ENCODE measurements around the gene NT5DC3.

Gene NT5DC3

DNA sequence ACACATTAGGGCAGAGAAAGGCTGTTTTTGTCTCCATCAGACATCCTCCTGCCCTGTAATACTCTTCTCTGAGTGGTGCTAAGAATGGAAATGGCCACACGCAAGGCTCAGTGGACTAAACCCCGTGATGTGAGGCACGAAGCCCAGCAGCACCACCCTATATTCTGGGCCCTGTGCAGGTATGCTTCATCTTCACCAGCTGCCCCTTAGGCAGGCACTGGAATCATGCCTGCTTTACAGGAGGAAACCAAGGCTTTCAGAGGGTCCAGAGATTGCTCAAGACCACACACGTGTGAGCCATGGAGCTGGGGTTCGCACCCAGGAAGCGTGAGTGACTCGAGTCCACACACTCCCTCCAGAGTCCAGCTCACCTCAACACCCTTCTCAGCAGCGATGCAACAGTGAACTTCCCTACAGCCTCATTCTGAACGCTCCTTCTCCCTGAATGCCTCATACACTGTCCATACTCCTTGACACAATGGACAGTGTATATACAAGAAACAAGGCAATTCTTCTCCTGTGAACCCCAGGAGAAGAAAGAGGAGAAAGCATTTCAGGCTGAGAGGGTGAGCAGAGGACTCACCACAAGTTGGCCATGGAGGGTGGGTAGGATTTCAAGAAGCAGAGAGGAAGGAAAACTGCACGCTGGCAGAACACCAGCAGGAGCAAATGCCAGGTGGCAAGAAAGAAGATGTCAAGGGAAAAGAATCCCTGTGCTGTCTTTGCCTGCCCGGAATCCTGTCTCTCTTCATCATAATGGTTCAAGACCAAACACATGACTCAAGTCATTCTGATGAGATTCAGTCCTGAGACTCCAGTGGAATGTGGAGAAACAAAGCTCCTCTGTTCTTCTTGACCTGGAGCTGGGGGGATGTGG, 39.1 kb downstream of the NT5DC3 start:
- Histone ChIP-seq H3K4me3 (ENCODE audit: low read depth in 1 of 2, low read length in 2 of 2) (no peak overlapping the region), H3K9me3 (ENCODE audit: control insufficient read depth in 1 of 2, low read length in 2 of 2) (no peaks in the 10 kb centered on the region), H3K36me3 (ENCODE audit: control insufficient read depth in 1 of 2, insufficient read depth in 2 of 2, low read length in 2 of 2) (no peaks in the 10 kb centered on the region), H3K27me3 (ENCODE audit: control insufficient read depth in 1 of 2, insufficient read depth in 2 of 2, low read length in 2 of 2) (no peaks in the 10 kb centered on the region), H3K27ac (ENCODE audit: low read depth, low read length) (no peak overlapping the region), H3K9ac (ENCODE audit: low read depth in 1 of 2, low read length in 2 of 2) (no peak overlapping the region), H3K4me1 (ENCODE audit: control insufficient read depth in 1 of 2, insufficient read depth in 2 of 2, low read length in 2 of 2) (peaks cover 21% of the 10 kb centered on the region in 2 donors)

DNA sequence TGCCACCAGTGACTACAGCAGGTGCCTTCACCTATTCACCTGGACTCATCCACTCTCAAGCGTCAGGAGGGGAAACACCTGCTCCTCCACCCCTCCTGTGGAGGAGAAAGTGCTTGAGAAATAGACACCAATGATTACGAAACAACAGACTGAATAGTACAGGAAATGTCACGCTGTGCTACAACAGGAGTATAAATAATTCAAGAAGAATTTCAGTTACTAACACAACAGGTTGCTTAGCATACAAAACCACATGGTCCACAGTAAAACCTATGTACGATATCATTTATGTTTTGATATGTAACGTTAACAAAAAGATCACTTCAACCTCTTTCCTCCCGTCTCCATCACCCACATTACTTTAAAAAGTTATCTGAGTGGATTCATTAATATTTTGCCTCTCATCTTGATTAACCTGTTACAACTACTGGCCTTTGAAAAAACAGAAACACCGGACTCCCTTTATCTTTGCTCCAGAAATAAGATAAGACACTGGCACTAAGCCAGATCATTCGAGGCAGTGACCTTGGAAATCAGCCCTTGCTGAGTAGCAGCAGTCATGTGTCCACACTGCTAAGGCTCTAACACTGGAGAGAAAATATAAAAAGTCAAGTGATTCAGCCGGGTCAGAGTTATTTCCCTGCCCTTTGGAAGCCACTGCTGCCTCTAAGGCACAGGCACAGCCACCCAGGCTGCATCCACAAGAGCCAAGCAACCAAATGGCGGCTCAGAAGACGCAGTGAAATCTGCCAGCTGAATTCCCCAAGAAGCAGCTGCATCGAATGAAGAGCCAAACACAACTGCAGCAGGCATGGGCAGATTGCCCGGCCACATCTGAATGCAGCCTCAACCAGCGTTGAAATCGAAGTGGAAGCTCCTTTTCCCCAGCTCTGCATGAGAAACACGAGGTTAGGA, 40.9 kb downstream of the NT5DC3 start:
- Histone ChIP-seq H3K4me3 (ENCODE audit: low read depth in 1 of 2, low read length in 2 of 2) (peak overlapping the region; percentile 13 to 23), H3K27ac (ENCODE audit: low read depth, low read length) (no peak overlapping the region), H3K36me3 (ENCODE audit: control insufficient read depth in 1 of 2, insufficient read depth in 2 of 2, low read length in 2 of 2) (peaks cover 4% of the 10 kb centered on the region in 2 donors), H3K9ac (ENCODE audit: low read depth in 1 of 2, low read length in 2 of 2) (no peak overlapping the region), H3K27me3 (ENCODE audit: control insufficient read depth in 1 of 2, insufficient read depth in 2 of 2, low read length in 2 of 2) (no peaks in the 10 kb centered on the region), H3K4me1 (ENCODE audit: control insufficient read depth in 1 of 2, insufficient read depth in 2 of 2, low read length in 2 of 2) (peaks cover 15 to 21% of the 10 kb centered on the region in 2 donors), H3K9me3 (ENCODE audit: control insufficient read depth in 1 of 2, low read length in 2 of 2) (no peaks in the 10 kb centered on the region)

DNA sequence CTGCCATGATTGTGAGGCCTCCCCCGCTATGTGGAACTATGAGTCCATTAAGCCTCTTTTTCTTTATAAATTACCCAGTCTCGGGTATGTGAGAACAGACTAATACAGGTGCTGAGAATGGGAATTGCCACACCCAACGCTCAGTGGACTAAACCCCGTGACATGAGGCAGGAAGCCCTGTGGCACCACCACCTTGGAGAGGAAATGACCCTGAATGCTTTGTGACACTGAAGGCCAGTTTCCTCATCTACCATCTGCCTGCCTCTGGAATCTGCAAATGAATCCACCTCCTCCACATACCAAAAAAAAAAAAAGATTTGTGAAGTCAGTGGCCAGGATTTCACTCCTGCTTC, 41.6 kb downstream of the NT5DC3 start:
- Histone ChIP-seq H3K27ac (ENCODE audit: low read depth, low read length) (no peak overlapping the region), H3K9me3 (ENCODE audit: control insufficient read depth in 1 of 2, low read length in 2 of 2) (no peaks in the 10 kb centered on the region), H3K4me3 (ENCODE audit: low read depth in 1 of 2, low read length in 2 of 2) (peak overlapping the region; percentile 13 to 23), H3K27me3 (ENCODE audit: control insufficient read depth in 1 of 2, insufficient read depth in 2 of 2, low read length in 2 of 2) (no peaks in the 10 kb centered on the region), H3K9ac (ENCODE audit: low read depth in 1 of 2, low read length in 2 of 2) (no peak overlapping the region), H3K36me3 (ENCODE audit: control insufficient read depth in 1 of 2, insufficient read depth in 2 of 2, low read length in 2 of 2) (peaks cover 4% of the 10 kb centered on the region in 2 donors), H3K4me1 (ENCODE audit: control insufficient read depth in 1 of 2, insufficient read depth in 2 of 2, low read length in 2 of 2) (peaks cover 15 to 21% of the 10 kb centered on the region in 2 donors)

DNA sequence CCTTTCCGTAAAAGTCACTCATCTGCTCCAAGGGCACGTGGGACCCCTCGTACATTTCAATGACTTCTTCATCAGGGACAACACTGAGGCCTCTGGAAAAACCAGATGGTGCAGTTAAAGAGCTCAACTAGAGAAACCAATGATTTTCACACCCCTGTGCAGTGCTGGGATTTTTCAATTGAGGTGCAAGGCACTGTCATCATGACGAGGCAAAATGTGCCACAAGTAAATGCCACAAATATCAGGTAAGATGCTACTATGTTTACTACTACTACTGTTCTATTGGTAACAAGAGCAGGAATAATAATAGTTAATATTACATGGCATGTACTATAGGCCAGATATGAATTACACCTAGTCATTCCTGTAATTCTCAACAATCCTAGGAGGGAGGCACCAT, 42.4 kb downstream of the NT5DC3 start:
- Histone ChIP-seq H3K4me1 (ENCODE audit: control insufficient read depth in 1 of 2, insufficient read depth in 2 of 2, low read length in 2 of 2) (peaks cover 15 to 21% of the 10 kb centered on the region in 2 donors), H3K36me3 (ENCODE audit: control insufficient read depth in 1 of 2, insufficient read depth in 2 of 2, low read length in 2 of 2) (peaks cover 4% of the 10 kb centered on the region in 2 donors), H3K9ac (ENCODE audit: low read depth in 1 of 2, low read length in 2 of 2) (no peak overlapping the region), H3K27me3 (ENCODE audit: control insufficient read depth in 1 of 2, insufficient read depth in 2 of 2, low read length in 2 of 2) (no peaks in the 10 kb centered on the region), H3K9me3 (ENCODE audit: control insufficient read depth in 1 of 2, low read length in 2 of 2) (no peaks in the 10 kb centered on the region), H3K27ac (ENCODE audit: low read depth, low read length) (no peak overlapping the region), H3K4me3 (ENCODE audit: low read depth in 1 of 2, low read length in 2 of 2) (no peak overlapping the region)

DNA sequence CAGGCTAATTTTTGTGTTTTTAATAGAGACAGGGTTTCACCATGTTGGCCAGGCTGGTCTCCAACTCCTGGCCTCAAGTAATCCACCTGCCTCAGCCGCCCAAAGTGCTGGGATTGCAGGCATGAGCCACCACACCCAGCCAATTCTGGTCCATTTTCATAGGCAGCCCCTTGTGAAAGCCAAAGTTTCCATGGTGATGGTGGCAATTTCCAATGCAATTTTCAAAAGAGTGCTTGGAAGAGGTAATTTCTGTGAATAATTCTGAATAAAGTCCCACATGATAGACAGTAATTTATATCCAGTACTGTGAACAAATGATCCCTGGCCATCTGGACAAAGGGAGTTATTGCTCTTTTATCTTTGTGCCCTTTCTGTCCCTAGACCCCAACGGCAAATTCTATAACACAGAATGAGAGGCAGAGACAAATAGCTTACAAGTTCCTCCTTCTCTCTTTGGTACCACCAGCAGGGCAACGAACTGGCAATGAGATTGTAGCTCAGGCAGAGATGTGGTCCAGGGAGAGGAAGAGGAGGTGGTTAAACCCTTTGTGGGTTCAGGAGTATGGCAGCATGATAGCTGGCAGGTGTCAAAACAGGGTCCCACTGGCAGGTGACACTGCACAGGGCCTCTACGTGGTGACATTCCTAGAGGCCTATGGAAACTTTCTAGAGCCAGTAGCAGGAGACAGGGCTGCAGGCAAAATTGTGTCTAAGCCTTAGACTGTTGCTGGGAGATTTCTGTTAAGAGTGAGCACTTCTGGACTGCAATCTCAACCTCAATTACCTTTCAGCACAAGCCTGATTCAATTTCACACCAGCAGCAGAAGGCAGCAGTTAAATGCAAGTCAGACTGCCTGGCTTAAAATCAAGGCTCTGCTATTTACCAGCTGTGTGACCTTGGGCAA, 46.5 kb downstream of the NT5DC3 start:
- H3K36me3 ChIP-seq (ENCODE audit: control insufficient read depth in 1 of 2, insufficient read depth in 2 of 2, low read length in 2 of 2): peaks cover 4 to 12% of the 10 kb centered on the region in 2 donors
- no peaks in the 10 kb centered on the region for H3K27me3 ChIP-seq (ENCODE audit: control insufficient read depth in 1 of 2, insufficient read depth in 2 of 2, low read length in 2 of 2)
- peaks cover 3 to 9% of the 10 kb centered on the region in 2 donors for H3K4me1 ChIP-seq (ENCODE audit: control insufficient read depth in 1 of 2, insufficient read depth in 2 of 2, low read length in 2 of 2)
- no peak overlapping the region for H3K9ac ChIP-seq (ENCODE audit: low read depth in 1 of 2, low read length in 2 of 2)
- no peak overlapping the region for H3K27ac ChIP-seq (ENCODE audit: low read depth, low read length)
- H3K4me3 ChIP-seq (ENCODE audit: low read depth in 1 of 2, low read length in 2 of 2): no peak overlapping the region
- H3K9me3 ChIP-seq (ENCODE audit: control insufficient read depth in 1 of 2, low read length in 2 of 2): no peaks in the 10 kb centered on the region

DNA sequence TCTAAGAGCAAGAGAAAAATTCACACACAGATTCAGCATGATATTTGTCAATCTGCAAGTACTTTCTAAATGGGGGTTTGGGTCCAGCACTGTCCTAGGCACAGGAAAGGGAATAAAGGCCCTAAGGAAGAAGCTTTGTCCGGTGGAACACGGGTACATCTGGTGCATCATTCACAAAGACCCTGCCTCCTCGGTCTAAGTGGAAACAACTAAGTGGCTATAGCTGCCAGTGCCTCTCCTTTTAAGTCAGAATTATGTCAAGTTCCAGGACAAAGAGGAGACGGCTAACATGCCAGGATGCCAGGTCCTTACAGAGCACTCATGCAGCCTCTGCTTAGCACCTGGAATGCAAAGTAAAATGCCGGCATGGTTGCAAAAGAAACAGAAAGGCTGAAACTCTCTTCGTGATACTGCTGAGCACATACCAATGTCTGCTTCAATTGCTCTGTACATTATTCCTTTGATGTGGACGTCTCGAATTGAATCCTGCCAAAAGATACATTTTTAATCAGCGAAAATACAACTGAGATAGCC, 47.5 kb downstream of the NT5DC3 start:
- Histone ChIP-seq H3K9me3 (ENCODE audit: control insufficient read depth in 1 of 2, low read length in 2 of 2) (no peaks in the 10 kb centered on the region), H3K4me3 (ENCODE audit: low read depth in 1 of 2, low read length in 2 of 2) (no peak overlapping the region), H3K27ac (ENCODE audit: low read depth, low read length) (no peak overlapping the region), H3K27me3 (ENCODE audit: control insufficient read depth in 1 of 2, insufficient read depth in 2 of 2, low read length in 2 of 2) (no peaks in the 10 kb centered on the region), H3K9ac (ENCODE audit: low read depth in 1 of 2, low read length in 2 of 2) (no peak overlapping the region), H3K4me1 (ENCODE audit: control insufficient read depth in 1 of 2, insufficient read depth in 2 of 2, low read length in 2 of 2) (no peaks in the 10 kb centered on the region), H3K36me3 (ENCODE audit: control insufficient read depth in 1 of 2, insufficient read depth in 2 of 2, low read length in 2 of 2) (peaks cover 4 to 12% of the 10 kb centered on the region in 2 donors)

DNA sequence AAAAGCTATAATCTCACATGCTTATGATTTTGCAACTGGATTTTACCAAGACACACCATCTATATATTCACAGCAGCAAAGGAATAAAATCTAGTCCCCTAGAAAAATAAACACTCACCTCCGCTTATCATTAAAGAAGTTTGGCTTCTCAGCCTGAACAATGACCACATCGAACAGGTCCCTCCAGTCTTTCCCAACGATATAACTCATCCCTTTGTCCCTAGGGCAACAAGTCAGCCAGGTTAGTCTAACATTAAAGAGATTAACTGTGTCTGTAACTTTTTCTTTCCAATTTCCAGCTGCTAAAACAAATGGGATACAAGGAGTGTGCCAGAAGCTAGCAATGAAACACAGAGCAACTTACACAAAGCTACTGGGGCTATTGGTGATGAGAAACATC, 48.0 kb downstream of the NT5DC3 start:
- no peak overlapping the region for H3K9ac ChIP-seq (ENCODE audit: low read depth in 1 of 2, low read length in 2 of 2)
- no peaks in the 10 kb centered on the region for H3K4me1 ChIP-seq (ENCODE audit: control insufficient read depth in 1 of 2, insufficient read depth in 2 of 2, low read length in 2 of 2)
- H3K36me3 ChIP-seq (ENCODE audit: control insufficient read depth in 1 of 2, insufficient read depth in 2 of 2, low read length in 2 of 2): peaks cover 4 to 12% of the 10 kb centered on the region in 2 donors
- H3K27me3 ChIP-seq (ENCODE audit: control insufficient read depth in 1 of 2, insufficient read depth in 2 of 2, low read length in 2 of 2): no peaks in the 10 kb centered on the region
- no peak overlapping the region for H3K4me3 ChIP-seq (ENCODE audit: low read depth in 1 of 2, low read length in 2 of 2)
- H3K9me3 ChIP-seq (ENCODE audit: control insufficient read depth in 1 of 2, low read length in 2 of 2): no peaks in the 10 kb centered on the region
- no peak overlapping the region for H3K27ac ChIP-seq (ENCODE audit: low read depth, low read length)

DNA sequence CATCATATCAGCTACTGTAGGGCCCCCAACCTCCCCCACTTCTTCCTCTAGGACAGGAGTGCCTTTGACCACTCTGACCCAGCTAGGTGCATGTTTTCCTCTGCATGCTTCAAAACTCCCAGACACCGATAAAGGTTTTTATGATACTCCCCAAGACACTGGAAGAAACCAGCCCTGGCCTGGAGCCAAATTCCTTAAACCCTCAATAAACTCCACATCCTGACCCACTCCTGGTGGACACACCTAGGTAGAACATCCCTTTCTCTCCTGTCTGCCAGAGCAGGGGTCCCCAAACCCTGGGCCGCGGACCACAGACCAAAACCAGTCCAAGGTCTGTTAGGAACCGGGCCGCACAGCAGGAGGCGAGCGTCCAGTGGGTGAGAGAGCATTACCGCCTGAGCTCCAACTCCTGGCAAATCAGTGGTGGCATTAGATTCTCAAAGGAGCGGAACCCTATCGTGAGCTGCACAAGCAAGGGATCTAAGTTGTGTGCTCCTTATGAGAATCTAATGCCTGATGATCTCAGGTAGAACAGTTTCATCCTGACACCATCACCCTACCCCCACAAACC, 49.6 kb downstream of the NT5DC3 start:
- no peaks in the 10 kb centered on the region for H3K27me3 ChIP-seq (ENCODE audit: control insufficient read depth in 1 of 2, insufficient read depth in 2 of 2, low read length in 2 of 2)
- no peak overlapping the region for H3K9ac ChIP-seq (ENCODE audit: low read depth in 1 of 2, low read length in 2 of 2)
- peaks cover under 1 to 12% of the 10 kb centered on the region in 2 donors for H3K36me3 ChIP-seq (ENCODE audit: control insufficient read depth in 1 of 2, insufficient read depth in 2 of 2, low read length in 2 of 2)
- no peak overlapping the region for H3K4me3 ChIP-seq (ENCODE audit: low read depth in 1 of 2, low read length in 2 of 2)
- no peaks in the 10 kb centered on the region for H3K4me1 ChIP-seq (ENCODE audit: control insufficient read depth in 1 of 2, insufficient read depth in 2 of 2, low read length in 2 of 2)
- no peaks in the 10 kb centered on the region for H3K9me3 ChIP-seq (ENCODE audit: control insufficient read depth in 1 of 2, low read length in 2 of 2)
- H3K27ac ChIP-seq (ENCODE audit: low read depth, low read length): no peak overlapping the region

DNA sequence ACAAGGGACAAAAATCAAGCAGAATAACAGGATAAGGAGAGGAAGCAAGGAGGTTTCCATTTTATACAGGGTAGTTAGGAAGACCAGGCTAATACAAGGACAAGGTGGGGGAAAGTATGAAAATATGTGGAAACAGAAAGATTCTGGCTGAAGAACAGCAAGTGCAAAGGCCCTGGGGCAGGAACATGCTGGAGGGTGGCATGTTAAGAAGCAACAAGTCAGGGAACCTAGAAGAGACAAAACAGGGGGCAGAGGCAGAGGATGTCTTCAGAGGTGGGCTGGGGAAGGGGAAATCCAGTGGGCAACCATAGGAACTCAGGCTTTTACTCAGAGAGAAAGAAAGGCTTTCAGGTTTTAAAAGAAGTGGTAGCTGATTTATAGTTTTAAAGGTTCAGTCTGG, 54.8 kb downstream of the NT5DC3 start:
- no peaks in the 10 kb centered on the region for H3K9me3 ChIP-seq (ENCODE audit: control insufficient read depth in 1 of 2, low read length in 2 of 2)
- no peaks in the 10 kb centered on the region for H3K27me3 ChIP-seq (ENCODE audit: control insufficient read depth in 1 of 2, insufficient read depth in 2 of 2, low read length in 2 of 2)
- H3K9ac ChIP-seq (ENCODE audit: low read depth in 1 of 2, low read length in 2 of 2): no peak overlapping the region
- H3K36me3 ChIP-seq (ENCODE audit: control insufficient read depth in 1 of 2, insufficient read depth in 2 of 2, low read length in 2 of 2): peaks cover 0 to 14% of the 10 kb centered on the region in 2 donors
- peaks cover 9 to 13% of the 10 kb centered on the region in 2 donors for H3K4me1 ChIP-seq (ENCODE audit: control insufficient read depth in 1 of 2, insufficient read depth in 2 of 2, low read length in 2 of 2)
- no peak overlapping the region for H3K27ac ChIP-seq (ENCODE audit: low read depth, low read length)
- H3K4me3 ChIP-seq (ENCODE audit: low read depth in 1 of 2, low read length in 2 of 2): no peak overlapping the region
